ENCODE measurements around the gene FAM236A. TPM values are rescaled to one million over a fixed set of nuclear protein-coding genes. Genes with fewer than 3 reads are reported as not detected.
"Not testable (repeated sequence)": the region's sequence is repeated elsewhere in the genome, so short reads cannot be mapped to it uniquely, and the experiment has no call there.

Gene FAM236A
- total RNA-seq, 1 experiment from 2014 or later = not detected

DNA sequence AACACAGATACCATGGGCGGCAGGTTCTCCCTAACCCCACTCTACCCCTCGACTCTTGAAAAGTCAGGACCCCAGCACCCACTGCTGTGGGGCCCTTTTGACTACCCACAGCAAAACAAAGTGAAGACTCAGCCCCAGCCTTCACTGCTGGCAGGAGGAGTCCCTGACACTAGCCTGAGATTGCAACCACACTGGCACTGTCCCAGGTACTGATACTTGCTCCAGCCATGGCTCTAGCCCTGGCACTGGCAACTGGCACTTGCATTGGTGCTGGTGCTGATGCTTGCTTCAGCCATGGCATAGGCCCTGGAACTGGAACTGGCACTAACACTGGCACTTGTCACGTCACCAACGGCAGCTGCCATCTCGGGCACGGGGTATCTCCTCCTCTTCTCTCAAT, 4.3 kb downstream of the FAM236A start:
- in situ Hi-C loops (cut with HindIII; ENCODE audit: low pct_unique_long_range_greater_than_20kb, low sequenced_read_pairs); H3K36me3 ChIP-seq (ENCODE audit: control insufficient read depth, insufficient read depth, low read length); H3K27me3 ChIP-seq (ENCODE audit: control insufficient read depth, insufficient read depth, low read length); DNase-seq (ENCODE audit: low read depth, low spot score); ATAC-seq; H3K4me3 ChIP-seq (ENCODE audit: low read depth in 2 of 2, low read length in 2 of 2); H3K27ac ChIP-seq (ENCODE audit: low read length); H3K4me1 ChIP-seq (ENCODE audit: control insufficient read depth, insufficient read depth, low read length); H3K9me3 ChIP-seq (ENCODE audit: control insufficient read depth, insufficient read depth, low read depth, low read length); BruUV-seq (replicated peaks); POLR2A ChIA-PET; CTCF ChIA-PET; intact Hi-C loops (cut with micrococcal nuclease; ENCODE audit: unreplicated experiment): not testable (repeated sequence)

DNA sequence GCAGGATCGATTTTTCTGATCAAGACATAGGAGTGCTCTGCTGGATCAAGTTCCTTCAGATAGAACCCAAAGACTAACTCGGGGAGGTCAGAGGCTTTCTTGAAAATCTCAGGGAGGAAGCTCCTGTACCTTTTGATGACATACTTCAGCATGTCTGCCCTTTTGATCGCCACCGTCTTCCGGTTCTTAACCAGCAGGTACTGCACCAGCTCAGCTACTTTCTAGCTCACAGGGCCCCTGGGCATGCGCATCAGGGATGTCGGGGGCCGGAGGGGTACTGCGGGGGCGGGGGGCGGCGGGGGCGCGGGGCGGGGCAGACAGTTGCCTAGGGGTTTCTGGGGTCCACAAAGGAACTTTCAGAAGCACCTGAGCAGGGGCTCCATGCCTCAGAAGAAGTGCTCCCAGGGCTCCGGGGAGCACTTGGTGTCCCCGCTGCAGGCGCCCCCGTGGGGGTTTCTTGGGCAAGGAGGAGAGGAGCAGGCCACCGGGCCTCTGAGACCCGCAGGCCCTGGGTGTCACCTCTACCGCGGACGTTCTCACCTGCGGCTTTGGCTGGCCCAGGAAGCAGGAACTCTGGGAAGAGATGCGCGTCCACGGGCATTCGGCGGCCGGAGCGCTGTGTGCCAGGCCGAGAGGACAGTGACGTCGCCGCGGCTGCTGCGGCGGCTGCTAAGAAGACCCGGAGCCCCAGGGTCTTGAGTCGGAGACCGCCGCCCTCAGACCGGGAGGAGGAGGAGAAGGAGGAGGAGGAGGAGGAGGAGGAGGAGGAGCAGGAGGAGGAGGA, 5.2 kb downstream of the FAM236A start:
- not testable (repeated sequence) for BruUV-seq (replicated peaks)

GRCh38 chrX:72943819-72944169, 5.8 kb downstream of the FAM236A start, which contains the start of gene DMRTC1:
TSS of gene DMRTC1 (minus strand) at chrX:72943837. CDS start at chrX:72875694, 68,143 bp downstream.
- BruUV-seq (replicated peaks); H3K9me3 ChIP-seq (ENCODE audit: control insufficient read depth, insufficient read depth, low read depth, low read length); intact Hi-C loops (cut with micrococcal nuclease; ENCODE audit: unreplicated experiment); in situ Hi-C loops (cut with HindIII; ENCODE audit: low pct_unique_long_range_greater_than_20kb, low sequenced_read_pairs); POLR2A ChIA-PET; DNase-seq (ENCODE audit: low read depth, low spot score); H3K27ac ChIP-seq (ENCODE audit: low read length); H3K4me3 ChIP-seq (ENCODE audit: low read depth in 2 of 2, low read length in 2 of 2); H3K4me1 ChIP-seq (ENCODE audit: control insufficient read depth, insufficient read depth, low read length); CTCF ChIA-PET; H3K36me3 ChIP-seq (ENCODE audit: control insufficient read depth, insufficient read depth, low read length); H3K27me3 ChIP-seq (ENCODE audit: control insufficient read depth, insufficient read depth, low read length): not testable (repeated sequence)
- peak; percentile 80 for ATAC-seq

More for the DNA sequence above, 5.2 kb downstream of the FAM236A start:
- H3K4me1 ChIP-seq (ENCODE audit: control insufficient read depth, insufficient read depth, low read length); in situ Hi-C loops (cut with HindIII; ENCODE audit: low pct_unique_long_range_greater_than_20kb, low sequenced_read_pairs); DNase-seq (ENCODE audit: low read depth, low spot score); H3K36me3 ChIP-seq (ENCODE audit: control insufficient read depth, insufficient read depth, low read length); H3K27me3 ChIP-seq (ENCODE audit: control insufficient read depth, insufficient read depth, low read length); CTCF ChIA-PET; H3K4me3 ChIP-seq (ENCODE audit: low read depth in 2 of 2, low read length in 2 of 2); H3K27ac ChIP-seq (ENCODE audit: low read length); H3K9me3 ChIP-seq (ENCODE audit: control insufficient read depth, insufficient read depth, low read depth, low read length); POLR2A ChIA-PET; intact Hi-C loops (cut with micrococcal nuclease; ENCODE audit: unreplicated experiment): not testable (repeated sequence)
- ATAC-seq = 0 out of 2 replicates have a peak, but pooled peaks have one; percentile 46

GRCh38 chrX:72959971-72960370, 22.0 kb downstream of the FAM236A start:
- DNase-seq (ENCODE audit: low read depth, low spot score); H3K27me3 ChIP-seq (ENCODE audit: control insufficient read depth, insufficient read depth, low read length); CTCF ChIA-PET; intact Hi-C loops (cut with micrococcal nuclease; ENCODE audit: unreplicated experiment); ATAC-seq; H3K36me3 ChIP-seq (ENCODE audit: control insufficient read depth, insufficient read depth, low read length); in situ Hi-C loops (cut with HindIII; ENCODE audit: low pct_unique_long_range_greater_than_20kb, low sequenced_read_pairs); BruUV-seq (replicated peaks); POLR2A ChIA-PET; H3K9me3 ChIP-seq (ENCODE audit: control insufficient read depth, insufficient read depth, low read depth, low read length); H3K27ac ChIP-seq (ENCODE audit: low read length); H3K4me3 ChIP-seq (ENCODE audit: low read depth in 2 of 2, low read length in 2 of 2); H3K4me1 ChIP-seq (ENCODE audit: control insufficient read depth, insufficient read depth, low read length): not testable (repeated sequence)

DNA sequence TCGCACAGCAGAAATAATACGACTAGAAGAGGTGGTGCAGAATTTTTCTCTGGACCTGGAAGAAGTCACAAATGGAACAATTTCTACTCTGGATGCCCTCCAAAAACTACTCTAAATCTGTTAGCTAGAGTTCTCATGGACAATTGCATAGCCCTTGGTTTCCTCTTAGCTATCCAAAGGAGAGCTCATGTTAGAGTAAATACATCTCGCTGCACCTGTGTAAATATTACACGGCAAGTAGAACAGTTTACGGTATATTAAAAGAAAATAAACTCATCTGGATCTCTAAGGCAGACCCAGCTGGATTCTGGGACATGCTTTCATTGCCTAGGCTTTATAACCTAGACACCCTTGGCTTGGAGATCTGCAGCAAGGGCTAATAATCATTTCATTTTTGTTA, 33.9 kb downstream of the FAM236A start:
- BruUV-seq (replicated peaks); H3K36me3 ChIP-seq (ENCODE audit: control insufficient read depth, insufficient read depth, low read length); H3K4me3 ChIP-seq (ENCODE audit: low read depth in 2 of 2, low read length in 2 of 2); H3K4me1 ChIP-seq (ENCODE audit: control insufficient read depth, insufficient read depth, low read length); H3K27me3 ChIP-seq (ENCODE audit: control insufficient read depth, insufficient read depth, low read length); H3K27ac ChIP-seq (ENCODE audit: low read length); ATAC-seq; intact Hi-C loops (cut with micrococcal nuclease; ENCODE audit: unreplicated experiment); CTCF ChIA-PET; in situ Hi-C loops (cut with HindIII; ENCODE audit: low pct_unique_long_range_greater_than_20kb, low sequenced_read_pairs); DNase-seq (ENCODE audit: low read depth, low spot score); POLR2A ChIA-PET; H3K9me3 ChIP-seq (ENCODE audit: control insufficient read depth, insufficient read depth, low read depth, low read length): not testable (repeated sequence)

DNA sequence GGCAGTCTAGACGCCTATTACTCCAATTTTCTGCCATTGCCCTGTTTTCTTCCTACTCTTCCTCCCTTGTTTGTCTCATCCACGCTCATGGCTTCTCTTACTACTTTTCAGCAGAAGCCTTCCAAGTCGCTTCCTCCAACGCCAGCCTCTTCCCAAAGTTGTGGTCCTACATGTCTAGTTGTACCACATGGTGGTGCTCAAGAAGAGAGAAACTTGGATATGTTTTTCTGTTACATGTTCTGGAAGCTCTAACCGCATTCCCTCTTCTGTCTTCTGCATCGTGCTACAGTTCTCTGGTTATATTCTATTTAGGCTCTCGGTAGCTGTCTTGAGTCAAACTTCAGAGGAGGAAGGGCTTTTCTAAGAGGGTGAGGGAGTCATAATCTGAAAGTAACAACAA, 36.9 kb downstream of the FAM236A start:
- H3K27ac ChIP-seq (ENCODE audit: low read length); intact Hi-C loops (cut with micrococcal nuclease; ENCODE audit: unreplicated experiment); H3K4me1 ChIP-seq (ENCODE audit: control insufficient read depth, insufficient read depth, low read length); H3K27me3 ChIP-seq (ENCODE audit: control insufficient read depth, insufficient read depth, low read length); H3K36me3 ChIP-seq (ENCODE audit: control insufficient read depth, insufficient read depth, low read length); in situ Hi-C loops (cut with HindIII; ENCODE audit: low pct_unique_long_range_greater_than_20kb, low sequenced_read_pairs); POLR2A ChIA-PET; DNase-seq (ENCODE audit: low read depth, low spot score); BruUV-seq (replicated peaks); H3K4me3 ChIP-seq (ENCODE audit: low read depth in 2 of 2, low read length in 2 of 2); CTCF ChIA-PET; H3K9me3 ChIP-seq (ENCODE audit: control insufficient read depth, insufficient read depth, low read depth, low read length): not testable (repeated sequence)
- ATAC-seq = 0 out of 2 replicates have a peak, but pooled peaks have one; percentile 48

- H3K9me3 ChIP-seq (ENCODE audit: control insufficient read depth, insufficient read depth, low read depth, low read length); CTCF ChIA-PET; BruUV-seq (replicated peaks); intact Hi-C loops (cut with micrococcal nuclease; ENCODE audit: unreplicated experiment); DNase-seq (ENCODE audit: low read depth, low spot score); H3K27ac ChIP-seq (ENCODE audit: low read length); ATAC-seq; POLR2A ChIA-PET; H3K4me3 ChIP-seq (ENCODE audit: low read depth in 2 of 2, low read length in 2 of 2); H3K4me1 ChIP-seq (ENCODE audit: control insufficient read depth, insufficient read depth, low read length); in situ Hi-C loops (cut with HindIII; ENCODE audit: low pct_unique_long_range_greater_than_20kb, low sequenced_read_pairs); H3K36me3 ChIP-seq (ENCODE audit: control insufficient read depth, insufficient read depth, low read length); H3K27me3 ChIP-seq (ENCODE audit: control insufficient read depth, insufficient read depth, low read length): not testable (repeated sequence)
Observed at GRCh38 chrX:72980894-72981469, 43.0 kb downstream of the FAM236A start.
